Measurements from ENCODE around the gene SLC26A6. TPM values are rescaled to one million over a fixed set of nuclear protein-coding genes. Genes with fewer than 3 reads are reported as not detected.

The SLC26A6 gene
- total RNA-seq, 1 donor from 2014 or later: 28.1 TPM

GRCh38 chr3:48621461-48621869, 13.8 kb downstream of the SLC26A6 start, which contains the start of gene TMEM89:
Gene TMEM89, minus strand, starts transcription at chr3:48621769. Its CDS starts 13 bp downstream, at chr3:48621756.
- TF ChIP-seq, protein P1, sequence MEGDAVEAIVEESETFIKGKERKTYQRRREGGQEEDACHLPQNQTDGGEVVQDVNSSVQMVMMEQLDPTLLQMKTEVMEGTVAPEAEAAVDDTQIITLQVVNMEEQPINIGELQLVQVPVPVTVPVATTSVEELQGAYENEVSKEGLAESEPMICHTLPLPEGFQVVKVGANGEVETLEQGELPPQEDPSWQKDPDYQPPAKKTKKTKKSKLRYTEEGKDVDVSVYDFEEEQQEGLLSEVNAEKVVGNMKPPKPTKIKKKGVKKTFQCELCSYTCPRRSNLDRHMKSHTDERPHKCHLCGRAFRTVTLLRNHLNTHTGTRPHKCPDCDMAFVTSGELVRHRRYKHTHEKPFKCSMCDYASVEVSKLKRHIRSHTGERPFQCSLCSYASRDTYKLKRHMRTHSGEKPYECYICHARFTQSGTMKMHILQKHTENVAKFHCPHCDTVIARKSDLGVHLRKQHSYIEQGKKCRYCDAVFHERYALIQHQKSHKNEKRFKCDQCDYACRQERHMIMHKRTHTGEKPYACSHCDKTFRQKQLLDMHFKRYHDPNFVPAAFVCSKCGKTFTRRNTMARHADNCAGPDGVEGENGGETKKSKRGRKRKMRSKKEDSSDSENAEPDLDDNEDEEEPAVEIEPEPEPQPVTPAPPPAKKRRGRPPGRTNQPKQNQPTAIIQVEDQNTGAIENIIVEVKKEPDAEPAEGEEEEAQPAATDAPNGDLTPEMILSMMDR (IDR thresholded peaks at IDR 0.05): no peak
- peaks cover 19 to 34% of the 10 kb centered on the region in 2 donors for H3K36me3 ChIP-seq
- intact Hi-C loops (cut with DNase I): no loop called here
- H3K9me3 ChIP-seq: peaks cover 12 to 17% of the 10 kb centered on the region in 2 donors
- peaks cover 14 to 25% of the 10 kb centered on the region in 2 donors for H3K4me1 ChIP-seq
- H3K27me3 ChIP-seq: no peaks in the 10 kb centered on the region
- H3K4me3 ChIP-seq: no peak within 1 kb of the TSS
- H3K27ac ChIP-seq: peak within 1 kb of the TSS; percentile 84 to 87
- DNase-seq (ENCODE audit: low spot score in 2 of 2): no peak

DNA sequence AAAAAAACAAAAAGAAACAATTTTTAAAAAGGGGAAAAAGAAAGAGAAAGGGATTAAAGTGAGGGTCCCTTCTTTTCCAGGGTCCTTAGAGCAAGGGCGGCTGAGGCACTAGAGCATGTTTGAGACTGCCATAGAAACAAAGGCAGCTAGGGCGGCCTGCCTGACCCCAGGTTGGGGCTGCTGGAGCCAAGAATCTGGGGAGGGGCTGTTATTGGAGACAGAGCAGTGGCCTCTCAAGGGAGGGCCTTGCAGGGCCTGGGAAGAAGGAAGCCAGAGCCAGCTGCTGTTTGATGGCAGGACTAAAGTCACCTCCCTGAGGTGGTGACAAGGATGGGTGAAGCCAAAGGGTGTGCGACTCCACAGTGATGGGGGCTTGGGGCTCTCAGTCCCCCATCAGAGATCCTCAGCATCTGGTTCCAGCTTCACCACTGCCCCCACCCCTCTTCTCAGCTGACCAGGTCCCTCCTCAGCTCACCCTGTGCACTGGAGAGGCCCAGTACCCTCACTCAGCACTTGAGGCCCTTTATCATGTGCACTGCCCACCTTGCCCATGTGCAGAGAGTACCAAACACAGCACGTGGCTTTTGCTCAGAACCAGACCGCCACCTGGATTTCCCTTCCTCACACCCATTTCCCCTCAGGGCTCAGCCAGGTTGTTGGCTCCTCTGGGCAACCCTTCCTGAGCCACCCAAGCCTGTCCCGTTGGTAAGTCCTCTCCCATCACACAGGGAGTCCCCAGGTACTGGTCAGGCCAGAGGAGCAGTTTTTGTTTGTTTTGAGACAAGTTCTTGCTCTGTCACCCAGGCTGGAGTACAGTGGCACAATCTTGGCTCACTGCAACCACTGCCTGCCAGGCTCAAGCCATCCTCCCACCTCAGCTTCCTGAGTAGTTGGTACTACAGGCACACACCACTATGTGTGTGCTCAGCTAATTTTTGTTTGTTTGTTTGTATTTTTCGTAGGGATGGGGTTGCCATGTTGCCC, 15.4 kb downstream of the SLC26A6 start:
- Histone ChIP-seq H3K4me3 (no peak overlapping the region), H3K27me3 (no peaks in the 10 kb centered on the region), H3K9me3 (peaks cover 12 to 21% of the 10 kb centered on the region in 2 donors), H3K4me1 (peaks cover 14 to 25% of the 10 kb centered on the region in 2 donors), H3K36me3 (peaks cover 6 to 17% of the 10 kb centered on the region in 2 donors), H3K27ac (peak overlapping the region; percentile 84 to 87)
- TF ChIP-seq, protein P1 (IDR thresholded peaks at IDR 0.05): no peak
- DNase-seq (ENCODE audit: low spot score in 2 of 2): no peak
- intact Hi-C loops (cut with DNase I): no loop called here

GRCh38 chr3:48617559-48617958, 17.7 kb downstream of the SLC26A6 start:
- Histone ChIP-seq H3K4me1 (peaks cover 14 to 25% of the 10 kb centered on the region in 2 donors), H3K4me3 (no peak overlapping the region), H3K36me3 (peaks cover 0 to 10% of the 10 kb centered on the region in 2 donors), H3K27ac (peak overlapping the region; percentile 84 to 87), H3K27me3 (no peaks in the 10 kb centered on the region), H3K9me3 (peaks cover 12 to 21% of the 10 kb centered on the region in 2 donors)
- TF ChIP-seq, protein P1 (IDR thresholded peaks at IDR 0.05): no peak
- intact Hi-C loops (cut with DNase I): no loop called here
- DNase-seq (ENCODE audit: low spot score in 2 of 2): no peak

GRCh38 chr3:48614044-48614443, 21.2 kb downstream of the SLC26A6 start:
- intact Hi-C loops (cut with DNase I): no loop called here
- Histone ChIP-seq H3K9me3 (peaks cover 12 to 21% of the 10 kb centered on the region in 2 donors), H3K4me3 (no peak overlapping the region), H3K27me3 (no peaks in the 10 kb centered on the region), H3K36me3 (no peaks in the 10 kb centered on the region), H3K27ac (no peak overlapping the region), H3K4me1 (peaks cover 0 to 9% of the 10 kb centered on the region in 2 donors)
- TF ChIP-seq, protein P1 (IDR thresholded peaks at IDR 0.05): no peak
- DNase-seq (ENCODE audit: low spot score in 2 of 2): no peak

DNA sequence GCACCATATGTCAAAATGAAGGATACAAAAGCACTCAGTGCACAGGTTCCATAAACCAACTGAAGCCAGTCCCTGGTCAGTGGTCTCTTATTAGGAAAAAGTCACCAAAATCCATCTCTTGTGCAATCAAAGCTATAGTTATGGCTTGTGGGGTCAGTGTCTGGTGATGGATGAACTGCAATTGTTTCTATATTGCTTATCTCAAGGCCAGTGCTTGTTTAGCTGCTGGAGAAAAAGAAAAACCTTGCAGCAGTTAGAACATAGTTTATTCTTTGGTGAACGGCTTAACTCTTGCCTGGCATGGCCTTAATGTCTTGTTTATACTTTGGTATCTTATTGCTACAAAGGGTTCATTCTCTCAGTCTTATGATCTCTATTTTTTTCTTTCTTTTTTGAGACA, 23.0 kb downstream of the SLC26A6 start:
- TF ChIP-seq, protein P1 (IDR thresholded peaks at IDR 0.05): no peak
- intact Hi-C loops (cut with DNase I): no loop called here
- Histone ChIP-seq H3K4me1 (peaks cover 5 to 13% of the 10 kb centered on the region in 2 donors), H3K9me3 (peaks cover 5 to 13% of the 10 kb centered on the region in 2 donors), H3K36me3 (no peaks in the 10 kb centered on the region), H3K27ac (no peak overlapping the region), H3K4me3 (no peak overlapping the region), H3K27me3 (no peaks in the 10 kb centered on the region)
- no peak for DNase-seq (ENCODE audit: low spot score in 2 of 2)
